Inflammatory macrophage treated with lipopolysaccharide for 1 hour (primary cell): ENCODE results near the gene ADAM21.
"Not testable (repeated sequence)": the region's sequence is repeated elsewhere in the genome, so short reads cannot be mapped to it uniquely, and the experiment has no call there.

Experiments
- DNase-seq, 2 donors: peaks; one replicate each; pipeline ENCODE4 v3.0.0-alpha.2; 2020 to 2022

Gene ADAM21

DNA sequence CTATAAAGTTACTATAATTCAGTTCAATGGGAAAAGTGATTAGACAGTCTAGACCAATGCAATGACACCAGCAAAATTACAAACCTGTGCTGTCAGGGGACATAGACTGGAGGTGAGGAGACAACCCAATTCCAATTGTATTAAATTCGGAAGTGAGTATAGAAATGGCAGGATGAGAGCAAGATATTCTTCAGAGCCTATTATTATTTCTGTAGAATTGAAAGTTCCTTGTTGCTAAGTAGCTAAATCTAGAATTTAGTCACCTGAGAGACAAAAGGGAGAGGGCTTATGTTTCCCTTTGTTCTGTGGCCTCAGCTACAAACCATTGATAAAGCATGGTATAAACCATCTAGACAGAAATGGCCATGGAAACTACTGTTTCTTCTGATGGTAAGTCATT is at the start of gene ADAM21:
ADAM21 (plus strand) TSS at position 301 of the 400 bp plus-strand sequence. CDS start 5,326 bp downstream, outside the sequence.
- no peak for DNase-seq

DNA sequence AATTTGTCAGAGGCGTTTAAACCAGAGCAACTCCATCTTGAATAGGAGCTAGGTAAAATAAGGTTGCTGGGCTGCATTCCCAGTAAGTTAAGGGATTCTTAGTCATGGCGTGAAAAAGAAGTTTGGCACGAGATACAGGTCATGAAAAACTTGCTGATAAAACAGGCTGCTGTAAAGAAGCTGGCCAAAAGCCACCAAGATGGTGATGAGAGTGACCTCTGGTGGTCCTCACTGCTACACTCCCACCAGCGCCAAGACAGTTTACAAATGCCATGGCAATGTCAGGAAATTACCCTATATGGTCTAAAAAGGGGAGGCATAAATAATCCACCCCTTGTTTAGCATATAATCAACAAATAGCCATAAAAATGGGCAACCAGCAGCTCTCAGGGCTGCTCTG is 48.6 kb upstream of the ADAM21 start:
- DNase-seq: not testable (repeated sequence)

DNA sequence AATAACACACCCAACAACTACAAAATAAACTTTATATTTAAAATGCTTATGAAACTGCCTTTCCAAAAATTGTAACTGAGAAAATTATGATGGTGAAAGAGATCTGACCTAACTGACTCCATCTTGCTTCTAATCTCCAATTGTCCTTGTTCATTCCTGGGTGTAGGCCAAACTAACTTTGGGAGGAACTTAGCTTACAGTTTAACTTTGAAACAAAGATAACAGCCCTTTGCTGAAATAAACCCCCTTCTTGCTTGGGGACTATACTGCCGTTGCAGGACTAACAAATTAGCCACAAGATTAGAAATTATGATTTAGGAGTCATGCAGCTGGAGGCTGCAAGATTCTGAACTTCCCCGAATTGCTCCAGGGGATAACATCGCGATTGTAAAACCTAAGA is 45.8 kb upstream of the ADAM21 start:
- DNase-seq: not testable (repeated sequence)

DNA sequence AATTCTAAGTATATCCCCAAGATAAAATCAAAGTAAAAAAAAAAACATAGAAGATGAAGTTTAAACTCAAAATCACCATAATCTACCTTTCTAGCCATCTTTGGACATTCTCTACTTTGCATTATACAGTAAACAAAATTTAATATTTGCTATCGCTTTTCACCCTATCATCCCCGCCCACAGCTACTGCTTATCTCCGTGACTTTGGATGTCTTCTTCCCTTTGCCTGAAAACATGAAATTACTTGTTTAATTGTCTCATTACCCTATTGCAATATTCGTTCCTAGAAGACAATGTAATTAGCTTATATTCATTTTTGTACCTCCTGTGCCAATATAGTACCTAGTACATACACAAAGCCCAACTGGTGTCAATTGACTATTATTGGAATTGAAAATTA is 44.4 kb upstream of the ADAM21 start:
- DNase-seq: no peak

DNA sequence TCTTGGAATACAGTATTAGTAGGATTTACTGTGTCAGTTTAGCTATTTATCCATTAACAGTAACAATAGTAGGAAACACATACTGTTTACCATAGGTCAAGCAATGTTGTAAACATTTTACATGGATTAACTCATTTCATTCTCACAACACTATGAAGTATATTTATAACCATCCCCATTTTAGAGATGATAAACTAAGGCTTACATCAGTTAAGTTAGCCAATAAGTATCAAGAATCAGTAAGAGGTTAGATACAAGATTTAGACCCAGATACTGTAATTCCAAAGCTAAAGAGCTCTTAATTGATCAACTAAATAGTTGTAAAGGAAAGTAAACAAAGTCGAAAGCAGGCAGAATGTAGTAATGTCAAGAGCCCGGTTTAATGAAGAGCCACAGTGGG is 36.2 kb upstream of the ADAM21 start:
- no peak for DNase-seq

DNA sequence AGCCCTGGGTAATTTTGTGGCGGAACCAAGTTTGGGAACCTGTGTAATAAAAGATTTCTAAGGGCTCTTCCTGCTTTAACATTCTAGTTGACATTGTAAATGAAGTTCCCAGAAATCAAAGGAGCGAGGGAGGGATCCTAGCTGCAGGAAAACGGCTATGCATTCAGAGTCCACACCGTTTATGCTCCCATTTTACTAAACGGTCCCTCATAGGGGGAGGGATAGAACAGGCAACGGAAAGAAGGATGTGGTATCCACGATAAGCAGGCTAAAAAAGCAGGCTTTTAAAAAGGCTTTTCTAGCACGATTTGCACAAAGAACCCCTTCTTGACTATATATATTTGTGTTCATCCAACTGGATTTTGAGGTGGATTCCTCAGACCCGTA is 35.6 kb upstream of the ADAM21 start:
- DNase-seq: peak in 1 of 2 donors; percentile 3

DNA sequence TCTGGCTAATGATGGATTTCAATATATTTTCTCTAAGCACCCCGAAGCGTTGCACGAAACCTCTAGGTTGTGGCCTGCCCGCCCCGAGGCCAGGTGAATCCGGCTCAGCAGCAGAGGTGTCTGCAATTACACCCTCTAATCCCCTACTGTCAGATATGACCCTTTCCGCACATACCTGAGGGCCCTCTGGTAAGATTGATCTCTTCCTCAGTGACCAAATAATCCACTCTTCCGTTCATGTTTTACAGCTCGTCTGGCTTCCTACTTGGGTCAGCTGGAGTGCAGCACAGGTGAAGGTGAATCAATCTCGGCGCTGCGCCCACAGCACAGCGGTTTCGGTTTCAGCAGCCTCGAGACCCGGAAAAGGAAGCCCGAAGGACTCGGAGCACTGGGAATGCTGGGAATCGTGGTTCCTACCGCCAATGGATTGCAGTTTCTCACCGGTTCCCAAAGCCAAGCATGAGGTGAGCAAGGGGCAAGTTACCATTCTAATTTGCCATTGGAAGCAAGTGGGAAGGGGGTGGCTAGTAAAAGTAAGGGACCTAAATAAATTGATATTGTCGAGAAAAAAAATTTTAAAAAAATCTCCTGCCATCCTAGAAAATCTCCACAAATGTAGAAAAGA is 35.1 kb upstream of the ADAM21 start, which contains the start of gene SYNJ2BP:
SYNJ2BP (minus strand) TSS at position 366 of the 625 bp plus-strand sequence; CDS start at position 239, 127 bp downstream.
- DNase-seq: peak; percentile 30 to 34

DNA sequence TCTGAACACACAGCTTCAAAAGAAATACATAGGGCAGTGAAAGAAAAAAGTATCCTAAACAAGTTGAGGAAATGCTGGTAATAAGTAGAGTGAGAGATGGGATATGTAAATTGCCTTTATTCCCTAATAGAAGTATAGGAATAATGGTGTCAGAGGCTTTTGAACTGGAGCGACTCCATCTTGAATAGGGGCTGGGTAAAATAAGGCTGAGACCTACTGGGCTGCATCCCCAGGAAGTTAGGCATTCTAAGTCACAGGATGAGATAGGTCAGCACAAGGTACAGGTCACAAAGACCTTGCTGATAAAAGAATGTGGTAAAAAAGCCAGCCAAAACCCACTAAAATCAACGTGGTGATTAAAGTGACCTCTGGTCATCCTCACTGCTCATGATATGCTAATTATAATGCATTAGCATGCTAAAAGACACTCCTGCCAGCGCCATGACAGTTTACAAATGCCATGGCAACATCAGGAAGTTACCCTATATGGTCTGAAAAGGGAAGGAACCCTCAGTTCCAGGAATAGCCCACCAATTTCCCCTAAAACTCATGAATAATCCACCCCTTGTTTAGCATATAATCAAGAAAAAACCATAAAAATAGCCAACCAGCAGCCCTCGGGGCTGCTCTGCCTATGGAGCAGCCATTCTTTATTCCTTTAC is 32.6 kb upstream of the ADAM21 start:
- not testable (repeated sequence) for DNase-seq

DNA sequence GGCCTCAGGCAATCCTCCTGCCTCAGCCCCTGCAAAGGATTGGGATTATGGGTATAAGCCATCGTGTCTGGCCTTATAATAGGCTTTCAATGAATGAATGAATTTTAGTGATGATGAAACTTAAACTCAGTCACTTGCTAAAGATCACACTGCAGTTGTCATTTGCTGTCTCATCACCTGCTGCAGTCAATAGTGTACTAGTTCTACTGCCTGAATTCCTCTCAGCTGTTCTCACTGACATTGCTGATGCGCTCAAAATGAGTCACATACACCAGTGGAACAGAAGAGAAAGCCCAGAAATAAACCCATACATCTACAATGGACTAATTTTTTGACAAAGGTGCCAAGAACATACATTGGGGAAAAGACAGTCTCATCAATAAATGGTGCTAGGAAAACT is 29.4 kb upstream of the ADAM21 start:
- no peak for DNase-seq

DNA sequence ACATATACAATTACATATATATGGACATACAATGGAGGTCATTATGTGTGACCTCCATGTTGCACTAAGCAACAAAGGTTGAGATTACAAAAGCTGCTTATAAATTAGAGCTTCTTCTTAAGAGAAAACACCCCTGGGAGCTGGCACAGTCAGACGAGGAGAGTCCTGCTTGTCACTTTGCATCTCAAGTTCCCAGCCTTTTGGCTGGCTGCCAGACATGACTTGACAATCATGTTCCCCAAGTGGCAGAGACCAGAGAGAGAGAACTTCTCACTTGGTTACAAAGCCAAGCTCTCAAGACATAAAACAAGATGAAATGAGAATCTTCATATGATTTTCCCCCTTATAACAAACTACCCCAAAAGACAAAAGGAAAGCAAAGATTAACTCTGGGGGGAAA is 26.6 kb upstream of the ADAM21 start:
- no peak for DNase-seq

DNA sequence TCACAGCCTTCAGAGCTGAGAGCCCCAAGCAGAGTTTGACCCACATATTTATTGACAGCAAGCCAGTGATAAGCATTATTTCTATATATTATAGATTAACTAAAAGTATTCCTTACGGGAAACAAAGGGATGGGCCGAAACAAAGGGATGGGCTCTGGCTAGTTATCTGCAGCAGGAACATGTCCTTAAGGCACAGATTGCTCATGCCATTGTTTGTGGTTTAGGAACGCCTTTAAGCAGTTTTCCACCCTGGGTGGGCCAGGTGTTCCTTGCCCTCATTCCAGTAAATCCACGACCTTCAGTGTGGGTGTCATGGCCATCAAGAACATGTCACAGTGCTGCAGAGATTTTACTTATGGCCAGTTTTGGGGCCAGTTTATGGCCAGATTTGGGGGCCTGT is 25.4 kb upstream of the ADAM21 start:
- DNase-seq: not testable (repeated sequence)

DNA sequence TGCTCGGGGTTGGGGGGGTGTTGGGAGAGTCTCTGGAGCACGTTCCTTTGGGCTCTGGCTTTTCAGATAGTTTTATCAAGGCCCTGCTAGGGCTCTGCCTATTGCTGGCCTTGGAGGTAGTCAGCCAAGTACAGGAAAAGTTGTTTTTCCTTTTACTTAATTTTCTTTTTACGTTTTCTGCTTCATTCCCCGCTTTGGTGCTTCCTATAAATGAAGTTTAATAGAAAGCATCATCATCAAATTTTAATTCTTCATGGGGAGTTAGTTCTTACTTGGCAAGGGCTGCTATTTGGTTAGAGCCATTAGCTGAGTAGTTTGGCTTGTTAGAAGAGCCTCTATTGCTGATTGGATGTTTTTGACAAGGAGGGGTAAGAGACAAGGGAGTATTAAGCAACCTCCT is 15.1 kb upstream of the ADAM21 start:
- DNase-seq: no peak

DNA sequence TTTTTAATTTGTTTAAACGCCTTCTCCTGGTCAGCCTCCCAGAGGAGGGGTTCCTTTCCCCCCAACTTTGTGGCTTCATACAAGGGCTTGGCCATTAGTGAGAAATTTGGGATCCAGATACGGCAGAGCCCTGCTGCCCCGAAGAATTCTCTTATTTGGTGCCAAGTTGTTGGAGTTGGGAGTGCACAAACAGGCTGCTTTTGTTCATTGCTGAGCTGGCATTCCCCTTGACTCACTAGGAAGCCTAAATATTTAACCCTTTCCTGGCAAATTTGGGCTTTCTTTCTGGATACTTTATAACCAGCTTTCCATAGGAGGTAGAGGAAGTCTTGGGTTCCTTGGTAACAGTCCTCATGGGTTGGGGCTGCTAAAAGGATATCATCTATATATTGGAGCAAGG is 10.3 kb upstream of the ADAM21 start:
- DNase-seq: no peak

DNA sequence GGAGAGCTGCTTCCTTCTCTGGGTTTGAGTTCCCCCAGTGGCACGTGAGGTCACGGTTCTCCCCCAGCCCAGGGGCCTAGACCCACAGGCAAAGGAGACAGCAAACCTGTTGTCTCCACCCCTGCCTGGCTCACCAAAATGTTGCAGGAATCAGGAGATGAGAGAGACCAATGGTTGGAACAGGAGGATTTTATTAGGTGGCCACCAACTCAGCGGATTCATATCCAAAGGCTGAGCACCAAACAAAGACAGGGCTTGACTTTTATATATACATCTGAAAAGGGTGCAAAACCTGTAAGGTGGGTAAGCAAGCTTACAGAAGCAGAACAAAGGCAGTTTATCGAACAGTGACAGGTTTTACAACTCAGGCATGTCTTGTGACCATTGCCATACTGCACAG is 9.2 kb upstream of the ADAM21 start:
- no peak for DNase-seq

DNA sequence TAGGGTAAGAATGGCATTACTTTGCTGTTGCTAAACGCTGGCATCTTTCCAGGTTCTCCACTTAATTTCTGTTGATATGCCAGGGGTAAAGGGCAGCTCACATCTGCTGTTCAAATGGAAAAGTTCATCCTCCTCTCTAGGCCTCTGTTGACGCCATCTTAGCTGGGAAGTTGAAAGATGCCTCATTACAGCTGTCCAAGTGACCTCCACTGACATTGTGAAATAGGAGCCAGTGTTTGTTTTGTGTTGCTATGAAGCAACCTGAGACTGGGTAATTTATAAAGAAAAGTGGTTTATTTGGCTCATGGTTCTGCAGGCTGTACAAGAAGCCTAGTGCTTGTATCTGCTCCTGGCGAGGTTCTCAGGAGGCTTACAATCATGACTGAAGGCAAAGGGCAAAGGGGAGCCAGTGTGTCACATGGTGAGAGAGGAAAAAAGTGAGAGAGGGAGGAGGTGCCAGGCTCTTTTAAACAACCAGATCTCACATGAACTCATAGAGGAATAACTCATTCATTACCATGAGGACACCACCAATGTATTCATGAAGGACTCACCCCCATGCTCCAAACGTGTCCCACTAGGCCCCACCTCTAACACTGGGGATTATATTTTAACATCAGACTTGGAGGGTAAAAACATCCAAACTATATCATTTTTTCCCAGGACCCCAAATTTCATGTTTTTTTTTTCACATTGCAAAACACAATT is 3.2 kb upstream of the ADAM21 start:
- no peak for DNase-seq

DNA sequence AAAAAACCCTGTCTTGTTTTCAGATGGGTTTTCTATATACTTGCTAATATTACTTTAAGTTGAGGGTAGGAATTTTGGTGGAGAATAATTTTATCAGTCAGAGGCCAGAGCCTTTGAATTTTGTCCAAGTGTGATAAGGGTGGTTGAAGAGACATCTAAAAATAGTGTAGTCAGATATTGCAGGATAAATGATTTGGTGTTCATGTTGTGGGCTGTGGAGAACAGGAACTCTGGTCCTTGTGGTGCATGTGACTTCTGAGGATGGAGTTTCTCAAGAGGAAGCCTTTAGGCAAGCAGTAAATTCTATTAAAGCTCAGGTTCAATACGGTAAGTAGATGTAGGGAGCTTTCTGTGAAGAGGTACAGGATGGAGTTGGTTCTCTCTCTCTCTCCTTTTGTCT is 2.8 kb downstream of the ADAM21 start:
- peak; percentile 5 to 20 for DNase-seq

DNA sequence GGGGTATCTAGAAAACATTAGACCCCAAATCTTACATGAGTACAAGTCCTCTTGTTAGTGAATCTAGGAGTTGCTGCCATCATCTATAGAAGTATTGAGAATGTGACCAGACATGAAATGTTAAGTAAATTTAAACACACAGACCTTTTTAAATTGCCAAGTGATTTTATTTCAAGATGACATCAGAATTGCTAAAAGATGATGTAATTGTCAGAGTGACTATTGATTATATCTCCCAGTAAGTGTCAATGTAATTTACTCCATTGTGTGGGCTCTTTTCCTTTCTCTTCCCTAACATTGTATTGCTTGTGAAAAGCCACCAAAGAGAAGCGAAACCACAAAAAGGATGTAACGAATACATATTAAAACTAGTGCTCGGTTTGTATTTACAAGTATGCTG is 16.8 kb downstream of the ADAM21 start:
- DNase-seq: no peak

DNA sequence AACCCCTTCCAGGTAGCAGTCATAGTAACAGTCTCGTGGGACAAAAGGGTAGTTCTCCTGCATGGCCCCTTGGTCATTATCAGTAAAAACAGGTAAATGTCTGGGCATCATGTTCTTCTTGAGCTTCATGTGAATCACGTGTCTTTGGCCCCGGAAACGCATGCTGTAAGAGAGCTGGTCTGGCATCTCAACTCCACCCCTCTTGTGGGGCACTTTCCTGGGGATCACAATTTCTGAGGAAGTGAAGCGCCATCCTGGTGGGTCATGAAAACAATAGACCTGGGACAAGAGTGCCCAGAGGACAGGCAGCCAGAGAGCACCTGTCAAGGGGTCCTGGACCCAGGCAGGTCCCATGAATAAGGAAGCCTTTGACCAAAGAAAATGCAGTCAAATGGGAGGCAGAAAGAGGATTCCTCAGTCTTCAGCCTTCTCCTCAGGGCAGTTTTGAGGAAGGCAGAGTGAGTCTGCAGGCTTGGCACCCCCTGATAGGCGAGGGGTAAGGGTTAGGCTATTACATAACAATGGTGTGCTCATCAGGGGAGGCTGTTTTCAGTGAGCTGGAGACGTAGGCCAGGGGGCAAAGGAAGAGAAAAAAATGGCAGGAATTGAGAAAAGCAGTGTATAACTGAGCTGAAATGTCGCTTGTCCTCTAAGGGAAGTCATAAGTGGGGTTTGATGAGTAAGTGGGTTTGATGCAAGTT is 19.0 kb downstream of the ADAM21 start:
- DNase-seq: not testable (repeated sequence)

DNA sequence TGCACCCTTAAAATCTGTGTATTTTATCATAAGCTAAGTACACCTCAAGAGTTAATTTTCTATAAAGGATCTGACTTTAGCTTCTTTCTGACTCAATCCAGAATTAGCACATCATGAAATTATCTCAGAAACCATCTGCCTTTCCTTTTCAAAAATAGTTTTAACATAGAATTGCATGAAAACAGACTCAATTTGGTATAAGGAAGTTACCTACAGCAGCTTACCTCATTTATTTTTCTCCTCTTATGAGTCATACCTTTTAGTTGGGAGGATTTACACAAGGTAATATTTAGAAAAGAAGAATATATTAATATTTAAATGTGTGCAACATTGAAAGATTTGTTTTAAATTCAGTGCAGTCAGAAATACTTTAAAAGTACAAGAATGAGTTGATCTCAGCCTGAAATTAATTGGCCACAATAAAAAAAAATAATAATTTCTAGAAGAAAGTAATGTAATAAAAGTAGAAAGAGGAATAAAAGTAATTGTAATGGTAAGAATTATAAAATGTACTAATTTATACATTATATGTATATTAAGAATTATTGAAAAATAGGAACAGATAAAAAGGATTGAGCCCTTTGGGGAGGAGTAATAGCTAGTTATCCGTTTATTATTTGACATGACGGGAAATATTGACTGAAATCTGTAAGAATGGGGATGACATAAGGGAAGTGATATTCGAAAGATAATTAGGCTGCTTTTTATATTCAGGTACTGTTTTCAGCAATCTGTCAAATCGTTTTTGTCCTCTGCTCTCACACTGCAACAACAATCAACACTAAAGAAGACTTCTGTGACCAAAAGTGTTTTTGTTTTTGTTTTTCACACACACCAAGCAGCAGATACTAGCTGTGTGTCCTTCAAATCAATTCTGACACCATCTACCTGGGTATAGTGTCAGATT is 20.5 kb downstream of the ADAM21 start:
- no peak for DNase-seq

DNA sequence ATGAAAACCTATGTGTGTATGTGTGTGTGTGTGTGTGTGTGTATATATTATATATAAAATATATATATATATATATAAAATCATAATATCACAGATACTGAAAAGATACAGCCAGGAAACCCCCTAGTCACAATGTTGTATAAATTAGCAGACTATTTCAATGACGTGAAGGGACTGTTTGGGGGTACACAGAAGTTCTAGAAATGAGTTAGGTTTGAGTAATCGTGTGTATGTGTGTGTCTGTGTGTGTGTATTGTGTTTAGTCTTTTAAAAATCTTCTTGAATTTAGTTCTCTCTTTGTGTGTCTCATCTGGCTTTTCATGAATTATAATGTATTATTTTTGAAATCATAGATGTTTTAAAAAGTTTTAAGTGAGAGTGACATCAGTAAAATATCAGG is 21.9 kb downstream of the ADAM21 start:
- no peak for DNase-seq

DNA sequence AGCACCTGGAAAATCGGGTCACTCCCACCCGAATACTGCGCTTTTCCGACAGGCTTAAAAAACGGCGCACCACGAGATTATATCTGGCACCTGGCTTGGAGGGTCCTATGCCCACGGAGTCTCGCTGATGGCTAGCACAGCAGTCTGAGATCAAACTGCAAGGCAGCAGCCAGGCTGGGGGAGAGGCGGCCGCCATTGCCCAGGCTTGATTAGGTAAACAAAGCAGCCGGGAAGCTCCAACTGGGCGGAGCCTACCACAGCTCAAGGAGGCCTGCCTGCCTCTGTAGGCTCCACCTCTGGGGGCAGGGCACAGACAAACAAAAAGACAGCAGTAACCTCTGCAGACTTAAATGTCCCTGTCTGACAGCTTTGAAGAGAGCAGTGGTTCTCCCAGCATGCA is 23.5 kb downstream of the ADAM21 start:
- DNase-seq: not testable (repeated sequence)

DNA sequence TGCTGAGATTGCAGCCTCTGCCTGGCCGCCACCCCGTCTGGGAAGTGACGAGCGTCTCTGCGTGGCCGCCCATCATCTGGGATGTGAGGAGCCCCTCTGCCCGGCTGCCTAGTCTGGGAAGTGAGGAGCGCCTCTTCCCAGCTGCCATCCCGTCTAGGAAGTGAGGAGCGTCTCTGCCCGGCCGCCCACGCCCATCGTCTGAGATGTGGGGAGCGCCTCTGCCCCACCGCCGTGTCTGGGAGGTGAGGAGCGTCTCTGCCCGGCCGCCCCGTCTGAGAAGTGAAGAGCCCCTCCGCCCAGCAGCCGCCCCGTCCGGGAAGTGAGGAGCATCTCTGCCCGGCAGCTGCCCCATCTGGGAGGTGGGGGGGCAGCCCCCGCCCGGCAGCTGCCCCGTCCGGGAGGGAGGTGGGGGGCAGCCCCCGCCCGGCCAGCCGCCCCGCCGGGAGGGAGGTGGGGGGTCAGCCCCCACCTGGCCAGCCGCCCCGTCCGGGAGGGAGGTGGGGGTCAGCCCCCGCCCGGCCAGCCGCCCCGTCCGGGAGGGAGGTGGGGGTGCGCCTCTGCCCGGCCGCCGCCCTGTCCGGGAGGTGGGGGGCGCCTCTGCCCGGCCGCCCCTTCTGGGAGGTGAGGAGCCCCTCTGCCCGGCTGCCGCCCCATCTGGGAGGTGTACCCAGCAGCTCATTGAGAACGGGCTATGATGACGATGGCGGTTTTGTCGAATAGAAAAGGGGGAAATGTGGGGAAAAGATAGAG is 25.6 kb downstream of the ADAM21 start:
- DNase-seq: not testable (repeated sequence)
